ENCODE data around the gene SOST.

Gene SOST

DNA sequence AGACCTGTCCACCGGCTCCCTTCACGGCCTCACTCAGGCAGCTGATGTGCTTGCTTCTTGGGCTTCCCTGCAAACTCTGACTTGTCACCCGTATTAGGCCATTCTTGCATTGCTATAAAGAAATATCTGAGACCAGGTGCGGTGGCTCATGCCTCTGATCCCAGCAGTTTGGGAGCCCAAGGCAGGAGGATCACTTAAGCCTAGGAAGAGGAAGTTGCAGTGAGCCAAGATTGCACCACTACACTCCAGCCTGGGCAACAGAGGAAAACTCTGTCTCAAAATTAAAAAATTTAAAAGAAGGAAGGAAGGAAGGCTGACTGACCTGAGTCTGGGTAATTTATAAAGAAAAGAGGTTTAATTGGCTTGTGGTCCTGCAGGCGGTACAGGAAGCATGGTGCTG is 17.0 kb downstream of the SOST start:
- DNase-seq (ENCODE audit: low read depth in 2 of 2) = no peak

DNA sequence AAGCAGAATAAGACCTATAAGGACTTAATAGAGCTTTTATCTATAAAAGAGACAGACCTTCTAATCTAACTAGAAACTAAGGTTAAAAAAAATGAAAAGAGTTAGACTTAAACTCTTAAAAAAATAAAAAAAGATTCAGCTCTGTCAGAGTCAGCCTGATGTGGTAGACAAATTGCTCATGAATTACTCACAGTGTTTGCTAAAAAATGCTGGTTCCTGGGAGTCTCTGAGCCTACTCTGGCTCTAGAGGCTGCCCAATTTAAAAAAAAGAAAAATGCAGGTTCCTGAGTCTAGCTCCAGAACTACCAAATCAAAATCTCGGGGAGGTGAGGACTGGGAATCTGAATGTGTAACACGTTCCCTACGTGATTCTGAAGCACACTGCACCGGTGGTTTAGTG is 18.1 kb downstream of the SOST start:
- DNase-seq (ENCODE audit: low read depth in 2 of 2) = no peak

DNA sequence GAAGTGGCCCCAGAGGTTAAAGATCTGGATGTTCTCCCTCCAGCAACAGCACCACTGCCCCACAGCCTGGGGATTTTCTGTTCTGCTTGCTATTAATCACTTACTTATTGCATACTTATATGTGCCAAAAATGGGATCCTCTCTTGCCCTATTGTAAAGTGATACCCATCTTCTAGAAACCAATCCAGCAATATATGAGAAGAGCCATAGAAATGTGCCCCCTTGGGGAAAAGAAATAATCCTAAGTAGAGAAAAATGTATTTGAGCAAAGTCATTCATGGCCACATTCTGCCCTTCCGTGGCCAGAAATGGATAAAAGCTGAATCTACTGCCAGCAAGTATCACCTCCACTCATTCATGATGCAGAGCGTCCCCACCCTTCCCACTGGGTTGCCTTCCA is 20.9 kb downstream of the SOST start:
- no peak for DNase-seq (ENCODE audit: low read depth in 2 of 2)

DNA sequence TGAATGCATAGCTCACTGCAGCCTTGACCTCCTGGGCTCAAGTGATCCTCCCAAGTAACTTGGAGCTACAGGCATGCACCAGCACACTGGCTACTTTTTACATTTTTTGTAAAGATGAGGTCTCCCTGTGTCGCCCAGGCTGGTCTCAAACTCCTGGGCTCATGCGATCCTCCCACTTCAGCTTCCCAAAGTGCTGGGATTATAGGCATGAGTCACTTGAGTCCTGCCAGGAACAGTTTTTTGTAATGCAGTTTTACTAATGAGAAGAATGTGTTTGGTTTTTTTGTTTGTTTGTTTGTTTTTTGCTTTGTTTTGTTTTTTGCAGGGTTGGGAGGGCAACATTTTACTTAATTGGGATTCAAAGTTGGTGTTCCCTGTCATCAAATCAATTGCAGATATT is 22.2 kb downstream of the SOST start:
- DNase-seq (ENCODE audit: low read depth in 2 of 2) = no peak

GRCh38 chr17:43734376-43734775 is 24.2 kb downstream of the SOST start:
- no peak for DNase-seq (ENCODE audit: low read depth in 2 of 2)

GRCh38 chr17:43733956-43734355 is 24.6 kb downstream of the SOST start:
- no peak for DNase-seq (ENCODE audit: low read depth in 2 of 2)

- DNase-seq (ENCODE audit: low read depth in 2 of 2) = no peak
These were observed 25.6 kb downstream of the SOST start for GRCh38 chr17:43732958-43733357.

DNA sequence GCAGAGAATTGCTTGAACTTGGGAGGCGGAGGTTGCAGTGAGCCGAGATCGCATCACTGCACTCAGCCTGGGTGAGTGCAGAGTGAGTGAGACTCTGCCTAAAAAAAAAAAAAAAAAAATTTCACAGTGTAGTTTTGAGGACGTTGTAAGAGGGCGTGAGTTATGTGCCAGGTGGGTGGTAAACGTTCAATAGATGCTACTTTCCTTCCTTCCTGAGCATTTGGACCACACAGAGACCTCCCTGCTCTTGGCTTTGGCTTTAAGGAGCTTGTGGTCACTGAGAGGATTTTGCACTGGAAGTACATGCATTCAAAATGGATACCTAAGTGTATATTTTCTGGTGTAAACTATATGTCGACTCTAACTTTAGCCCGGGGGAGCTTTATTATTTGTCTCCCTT is 30.5 kb downstream of the SOST start:
- no peak for DNase-seq (ENCODE audit: low read depth in 2 of 2)

- no peak for DNase-seq (ENCODE audit: low read depth in 2 of 2)
These were observed 34.8 kb downstream of the SOST start for GRCh38 chr17:43723697-43724359.

DNA sequence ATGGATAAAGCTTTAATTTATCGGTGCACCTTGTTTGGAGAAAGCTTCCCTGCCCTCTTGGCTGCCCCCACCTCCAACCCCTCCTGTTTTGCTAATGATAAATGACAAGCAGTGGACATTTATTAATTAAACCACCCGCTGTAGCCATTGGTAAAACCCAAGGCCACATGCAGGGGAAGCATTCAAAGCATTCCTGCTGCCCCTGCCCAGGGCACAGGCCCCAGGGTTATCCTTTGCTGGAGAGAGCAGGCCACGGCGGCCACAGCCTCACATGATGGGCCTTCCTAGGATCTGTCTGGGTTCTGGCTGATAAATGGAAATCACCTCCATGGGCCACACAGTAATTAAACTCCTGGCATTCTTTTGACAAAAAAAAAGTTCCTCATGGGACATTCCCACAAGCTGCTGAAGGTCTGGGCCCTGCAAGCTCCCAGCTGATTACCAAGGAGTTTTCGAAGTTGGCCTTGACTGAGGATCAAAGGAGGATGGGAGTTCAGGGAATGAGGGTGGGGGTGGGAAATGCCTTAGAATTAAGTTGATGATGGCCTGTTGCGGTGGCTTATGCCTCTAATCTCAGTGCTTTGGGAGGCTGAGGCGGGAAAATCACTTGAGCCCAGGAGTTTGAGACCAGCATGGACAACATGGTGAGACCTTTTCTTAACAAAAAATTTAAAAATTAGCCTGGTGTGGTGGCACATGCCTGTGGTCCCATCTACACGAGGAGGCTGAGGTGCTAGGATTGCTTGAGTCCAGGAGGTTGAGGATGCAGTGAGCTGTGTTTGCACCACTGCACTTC is 35.5 kb downstream of the SOST start:
- no peak for DNase-seq (ENCODE audit: low read depth in 2 of 2)

- DNase-seq (ENCODE audit: low read depth in 2 of 2) = no peak
These were observed 36.3 kb downstream of the SOST start for GRCh38 chr17:43722269-43722619.

DNA sequence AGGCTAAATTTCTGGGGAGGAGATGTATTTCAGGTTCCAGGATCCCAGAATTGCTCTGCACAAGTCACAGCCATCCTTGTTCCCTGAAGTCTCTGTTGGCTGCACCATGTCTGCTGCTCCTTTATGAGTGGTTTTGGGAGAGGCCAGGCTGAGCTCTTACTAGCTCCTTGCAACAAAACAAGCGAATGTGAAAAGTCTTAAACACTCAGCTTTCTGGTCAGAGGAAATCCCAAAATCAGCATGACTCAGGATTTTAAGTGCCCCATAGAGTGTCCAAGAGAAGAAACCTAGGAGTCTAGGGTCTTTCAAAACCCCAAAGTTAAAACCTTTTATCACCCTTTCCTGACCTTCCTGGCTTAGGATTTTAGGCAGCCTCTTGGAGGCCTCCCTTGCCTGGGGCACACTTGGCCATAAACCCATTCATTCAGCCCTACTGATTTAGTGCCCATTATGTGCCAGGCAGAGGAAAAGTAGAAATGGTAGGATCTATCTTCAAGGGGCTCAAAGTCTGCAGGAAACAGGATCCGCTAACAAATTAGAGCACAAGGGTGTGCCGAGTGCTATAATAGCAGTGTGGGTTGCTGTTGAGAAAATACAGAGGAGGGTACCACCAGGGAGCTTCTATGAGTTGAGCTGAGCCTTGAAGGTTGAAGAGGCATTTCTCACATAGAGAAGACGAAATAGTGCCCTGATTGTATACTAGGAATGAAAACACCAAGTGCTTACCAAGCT is 36.9 kb downstream of the SOST start:
- no peak for DNase-seq (ENCODE audit: low read depth in 2 of 2)

GRCh38 chr17:43720311-43721060 is 38.1 kb downstream of the SOST start:
- peak; percentile 47 to 48 for DNase-seq (ENCODE audit: low read depth in 2 of 2)

DNA sequence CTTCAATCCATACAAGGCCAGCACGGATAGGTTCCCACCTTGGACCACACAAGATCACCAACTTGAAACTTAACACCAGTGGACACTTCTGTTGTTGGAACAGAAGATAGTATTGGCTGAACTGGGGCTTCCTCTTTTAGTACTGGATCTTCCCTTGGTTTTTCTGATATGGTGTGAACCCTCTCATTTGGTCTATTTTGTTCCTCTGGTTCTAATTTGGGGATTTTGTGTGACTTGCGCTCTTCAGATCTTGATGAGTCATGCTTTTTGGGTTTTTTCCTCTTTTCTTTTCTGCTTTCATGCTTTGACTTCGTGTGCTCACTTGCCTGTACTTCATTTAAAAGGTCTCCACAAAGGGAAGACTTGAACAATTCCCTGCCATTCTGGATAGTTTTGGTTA is 39.0 kb downstream of the SOST start:
- no peak for DNase-seq (ENCODE audit: low read depth in 2 of 2)

DNA sequence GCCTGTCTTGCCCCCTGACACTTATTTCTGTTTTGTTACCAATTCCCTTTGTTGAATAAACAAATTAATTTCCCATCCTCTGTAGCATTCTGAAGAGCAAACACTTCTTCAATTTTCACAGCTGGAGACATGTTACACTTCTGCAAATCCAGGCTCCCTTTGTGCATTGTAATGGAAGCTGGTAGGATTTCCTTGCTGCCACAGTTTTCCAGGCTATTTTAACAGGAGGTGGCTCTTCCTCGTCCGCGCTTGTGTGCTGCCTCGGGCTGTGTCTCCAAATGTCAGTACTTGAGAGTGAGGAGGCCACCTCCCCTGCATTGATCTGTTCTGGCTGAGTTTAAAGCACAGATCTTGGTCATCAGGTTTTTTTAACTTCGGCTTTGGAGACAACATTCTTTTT is 40.0 kb downstream of the SOST start:
- no peak for DNase-seq (ENCODE audit: low read depth in 2 of 2)

DNA sequence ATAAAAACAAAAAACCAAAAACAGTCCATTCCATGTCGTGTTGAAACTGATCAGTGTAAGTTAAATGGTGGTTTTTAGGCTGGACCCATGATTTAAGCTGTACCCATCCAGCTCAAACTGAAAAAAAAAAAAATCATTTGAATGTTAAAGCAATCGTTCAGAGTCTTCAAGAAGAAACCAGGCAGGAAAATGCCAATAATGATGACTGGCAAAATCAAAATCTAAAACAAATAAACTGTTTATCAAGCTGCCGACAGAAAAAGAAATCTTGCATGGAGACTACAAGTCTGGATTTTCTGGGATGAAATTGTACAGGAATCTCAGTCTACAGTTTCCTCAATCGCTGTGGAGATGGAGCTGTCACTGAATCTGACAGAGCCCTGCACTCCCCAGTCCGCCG is 40.7 kb downstream of the SOST start:
- no peak for DNase-seq (ENCODE audit: low read depth in 2 of 2)

GRCh38 chr17:43714465-43715149 is 44.0 kb downstream of the SOST start:
- no peak for DNase-seq (ENCODE audit: low read depth in 2 of 2)

DNA sequence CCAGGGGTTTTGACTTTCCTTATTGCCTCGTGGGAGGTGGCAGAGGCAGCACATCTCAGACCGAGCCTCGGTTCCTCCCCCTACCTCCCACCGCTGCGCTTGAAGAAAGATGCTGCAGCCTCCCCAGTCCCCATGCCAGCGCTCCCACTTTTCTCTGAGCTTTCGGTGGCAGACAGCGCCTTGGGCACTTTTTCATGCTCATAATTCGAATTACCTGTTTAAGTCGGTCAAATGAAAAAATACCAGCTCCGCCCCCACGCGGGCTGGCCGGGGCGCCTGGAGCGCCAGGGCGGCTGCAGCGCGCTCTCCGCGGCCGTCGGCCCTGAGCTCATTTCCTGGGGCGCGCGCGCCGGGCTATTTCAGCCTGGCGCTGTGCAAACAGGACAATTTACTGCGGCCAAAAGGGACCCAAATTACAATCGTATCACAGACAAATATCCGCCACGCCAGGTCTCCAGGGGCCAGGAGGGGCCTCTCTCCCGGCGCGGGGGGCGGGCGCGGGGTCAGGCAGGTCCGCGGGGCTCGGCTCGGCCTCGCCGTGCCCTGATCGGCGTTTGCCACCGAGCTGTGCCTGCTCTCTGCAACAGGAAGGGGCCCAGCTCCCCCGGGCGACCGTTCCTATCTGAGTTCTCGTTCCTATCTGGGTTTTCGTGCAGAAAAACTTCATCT is 45.0 kb downstream of the SOST start:
- no peak for DNase-seq (ENCODE audit: low read depth in 2 of 2)

- no peak for DNase-seq (ENCODE audit: low read depth in 2 of 2)
These were observed 46.2 kb downstream of the SOST start for GRCh38 chr17:43712397-43712796.

DNA sequence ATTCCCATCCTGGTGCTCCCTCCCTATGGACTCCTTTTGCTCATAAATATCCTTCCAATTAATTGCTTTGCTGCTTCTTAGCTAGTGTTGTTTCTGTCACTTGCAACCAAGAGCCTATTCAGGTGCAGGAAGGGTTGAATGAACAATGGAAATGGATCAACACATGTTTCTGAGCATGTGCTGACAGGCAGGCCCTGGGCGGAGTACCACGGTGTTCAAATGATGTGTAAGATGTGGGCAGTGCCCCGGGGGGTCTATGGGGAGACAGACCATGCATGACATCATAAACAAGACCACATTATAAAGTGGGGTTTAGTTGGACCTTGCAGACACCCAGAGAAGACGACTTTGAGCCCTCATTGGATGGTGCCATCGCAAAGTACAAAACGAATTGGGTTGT is 48.5 kb downstream of the SOST start:
- no peak for DNase-seq (ENCODE audit: low read depth in 2 of 2)

GRCh38 chr17:43709210-43709609 is 49.4 kb downstream of the SOST start:
- DNase-seq (ENCODE audit: low read depth in 2 of 2) = no peak

Measured in stimulated activated CD8-positive, alpha-beta memory T cell treated with anti-CD3 and anti-CD28 coated beads, Interleukin-2, amount 100 ng/mL, for 1 hour (primary cell).